Fibroblast of lung (primary cell): ENCODE measurements around the gene DDX27. TPM values are rescaled to one million over a fixed set of nuclear protein-coding genes. Genes with fewer than 3 reads are reported as not detected.
"Not testable (repeated sequence)": the region's sequence is repeated elsewhere in the genome, so short reads cannot be mapped to it uniquely, and the experiment has no call there.

Source experiments
- DNase-seq, 2 donors: peaks; one replicate each; pipeline versions ENCODE4 v3.0.0 to v3.0.0-alpha.2; 2010; ENCODE audit warnings: low read depth in 2 of 2
- H2AFZ ChIP-seq: 2 replicates; pipeline ENCODE4 v1.5.1; 2012; ENCODE audit warnings: low read length, control low read depth, inconsistent platforms
- H3K27ac ChIP-seq: 2 replicates; pipeline ENCODE4 v1.5.1; 2011; ENCODE audit warnings: low read length, control low read depth; ENCODE audit not compliant: insufficient read depth
- H3K27me3 ChIP-seq: 2 replicates; pipeline ENCODE4 v1.5.1; 2011; ENCODE audit warnings: mild to moderate bottlenecking, low read length; ENCODE audit not compliant: control insufficient read depth, insufficient read depth
- H3K36me3 ChIP-seq: 2 replicates; pipeline ENCODE4 v1.5.1; 2011; ENCODE audit warnings: low read length; ENCODE audit not compliant: control insufficient read depth, insufficient read depth
- H3K4me1 ChIP-seq: 2 replicates; pipeline ENCODE4 v1.5.1; 2011; ENCODE audit warnings: low read length; ENCODE audit not compliant: control insufficient read depth, insufficient read depth; ENCODE audit errors: extremely low read depth
- H3K4me2 ChIP-seq: 2 replicates; pipeline ENCODE4 v1.5.1; 2011; ENCODE audit warnings: low read length, control low read depth; ENCODE audit not compliant: insufficient read depth; ENCODE audit errors: extremely low read depth
- H3K4me3 ChIP-seq, 4 experiments: fragments of 200-600 bp in 1 of 4; sonication (generic) in 1 of 4; replicated peaks in 1 of 4; 2 replicates each; pipeline ENCODE4 v1.5.1; 2011 to 2016; ENCODE audit warnings: low read length in 4 of 4, low read depth in 3 of 4, mild to moderate bottlenecking in 3 of 4, control low read depth in 2 of 4, inconsistent platforms in 1 of 4, mixed read lengths in 1 of 4; ENCODE audit not compliant: insufficient read depth in 1 of 4; ENCODE audit errors: control extremely low read depth in 1 of 4
- H3K79me2 ChIP-seq: 2 replicates; pipeline ENCODE4 v1.5.1; 2012; ENCODE audit warnings: mild to moderate bottlenecking, low read length, inconsistent platforms; ENCODE audit not compliant: control insufficient read depth, insufficient read depth
- H3K9ac ChIP-seq: 2 replicates; pipeline ENCODE4 v1.5.1; 2011; ENCODE audit warnings: mild to moderate bottlenecking, low read length, control low read depth; ENCODE audit not compliant: insufficient read depth
- H3K9me3 ChIP-seq: 2 replicates; pipeline ENCODE4 v1.5.1; 2012; ENCODE audit warnings: low read depth, low read length; ENCODE audit not compliant: control insufficient read depth, insufficient read depth
- H4K20me1 ChIP-seq: 2 replicates; pipeline ENCODE4 v1.5.1; 2011; ENCODE audit warnings: low read length; ENCODE audit not compliant: control insufficient read depth, insufficient read depth; ENCODE audit errors: extremely low read depth
- EZH2 ChIP-seq: IDR thresholded peaks from 2 replicates; pipeline ENCODE4 v1.5.1; 2012; ENCODE audit warnings: low read length, control low read depth, mild to moderate bottlenecking; ENCODE audit errors: missing control alignments
- polyA plus RNA-seq, 2 donors: library from polyadenylated mRNA; depleted of rRNA in 1 of 2; stranded (reverse) in 1 of 2; unstranded in 1 of 2; fragments of >200 nt; gene quantifications; 2 replicates each; pipeline ENCODE4 v1.2.1, GENCODE V29; 2011 to 2012; ENCODE audit warnings: missing spikeins in 1 of 2
- total RNA-seq: library from RNA; depleted of rRNA; stranded (reverse); fragments of >200 nt; gene quantifications from 2 replicates; pipeline ENCODE4 v1.2.1, GENCODE V29; 2014
- TF ChIP-seq, protein P1 (sequence below), 2 donors: IDR thresholded peaks in 1 of 2; conservative IDR thresholded peaks in 1 of 2; 1 replicate in 1 of 2; 2 replicates in 1 of 2; pipeline ENCODE4 v1.5.1; 2011 to 2012; ENCODE audit warnings: low read length in 2 of 2, control low read depth in 1 of 2, inconsistent platforms in 1 of 2, low read depth in 1 of 2, mild to moderate bottlenecking in 1 of 2

Gene DDX27
- total and polyA plus RNA-seq, 2 donors (not counting 1 experiment from before 2014, with no cell fraction given), result 24.7 to 32.5 TPM

GRCh38 chr20:49179368-49180277 is 39.6 kb upstream of the DDX27 start:
- TF ChIP-seq, protein P1, sequence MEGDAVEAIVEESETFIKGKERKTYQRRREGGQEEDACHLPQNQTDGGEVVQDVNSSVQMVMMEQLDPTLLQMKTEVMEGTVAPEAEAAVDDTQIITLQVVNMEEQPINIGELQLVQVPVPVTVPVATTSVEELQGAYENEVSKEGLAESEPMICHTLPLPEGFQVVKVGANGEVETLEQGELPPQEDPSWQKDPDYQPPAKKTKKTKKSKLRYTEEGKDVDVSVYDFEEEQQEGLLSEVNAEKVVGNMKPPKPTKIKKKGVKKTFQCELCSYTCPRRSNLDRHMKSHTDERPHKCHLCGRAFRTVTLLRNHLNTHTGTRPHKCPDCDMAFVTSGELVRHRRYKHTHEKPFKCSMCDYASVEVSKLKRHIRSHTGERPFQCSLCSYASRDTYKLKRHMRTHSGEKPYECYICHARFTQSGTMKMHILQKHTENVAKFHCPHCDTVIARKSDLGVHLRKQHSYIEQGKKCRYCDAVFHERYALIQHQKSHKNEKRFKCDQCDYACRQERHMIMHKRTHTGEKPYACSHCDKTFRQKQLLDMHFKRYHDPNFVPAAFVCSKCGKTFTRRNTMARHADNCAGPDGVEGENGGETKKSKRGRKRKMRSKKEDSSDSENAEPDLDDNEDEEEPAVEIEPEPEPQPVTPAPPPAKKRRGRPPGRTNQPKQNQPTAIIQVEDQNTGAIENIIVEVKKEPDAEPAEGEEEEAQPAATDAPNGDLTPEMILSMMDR (conservative IDR thresholded peaks at IDR 0.05 in 1 of 2, IDR thresholded peaks at IDR 0.05 in 1 of 2; ENCODE audit: low read depth in 1 of 2, low read length in 2 of 2), result no peak
- no peak for TF ChIP-seq EZH2
- Histone ChIP-seq H3K9ac (no peak overlapping the region), H3K4me1 (peaks cover 2% of the 10 kb centered on the region), H3K4me2 (no peak overlapping the region), H3K27ac (no peak overlapping the region), H3K79me2 (peaks cover 67% of the 10 kb centered on the region), H3K9me3 (no peaks in the 10 kb centered on the region), H2AFZ (no peak overlapping the region), H3K36me3 (no peaks in the 10 kb centered on the region), H4K20me1 (peaks cover 5% of the 10 kb centered on the region), H3K4me3 (no peak overlapping the region), H3K27me3 (no peaks in the 10 kb centered on the region)
- no peak for DNase-seq

- H3K9ac ChIP-seq, result no peak overlapping the region
- TF ChIP-seq, protein P1 (conservative IDR thresholded peaks at IDR 0.05 in 1 of 2, IDR thresholded peaks at IDR 0.05 in 1 of 2; ENCODE audit: low read depth in 1 of 2, low read length in 2 of 2), result no peak
- no peak for TF ChIP-seq EZH2
- H3K79me2 ChIP-seq, result peaks cover 80% of the 10 kb centered on the region
- no peak overlapping the region for H3K4me3 ChIP-seq
- no peak overlapping the region for H2AFZ ChIP-seq
- no peak overlapping the region for H3K27ac ChIP-seq
- peaks cover 2% of the 10 kb centered on the region for H3K4me1 ChIP-seq
- peaks cover 5% of the 10 kb centered on the region for H4K20me1 ChIP-seq
- no peak for DNase-seq
- no peaks in the 10 kb centered on the region for H3K27me3 ChIP-seq
- no peak overlapping the region for H3K4me2 ChIP-seq
- H3K9me3 ChIP-seq, result no peaks in the 10 kb centered on the region
- no peaks in the 10 kb centered on the region for H3K36me3 ChIP-seq
Measured at GRCh38 chr20:49181265-49181877, 37.8 kb upstream of the DDX27 start.

DNA sequence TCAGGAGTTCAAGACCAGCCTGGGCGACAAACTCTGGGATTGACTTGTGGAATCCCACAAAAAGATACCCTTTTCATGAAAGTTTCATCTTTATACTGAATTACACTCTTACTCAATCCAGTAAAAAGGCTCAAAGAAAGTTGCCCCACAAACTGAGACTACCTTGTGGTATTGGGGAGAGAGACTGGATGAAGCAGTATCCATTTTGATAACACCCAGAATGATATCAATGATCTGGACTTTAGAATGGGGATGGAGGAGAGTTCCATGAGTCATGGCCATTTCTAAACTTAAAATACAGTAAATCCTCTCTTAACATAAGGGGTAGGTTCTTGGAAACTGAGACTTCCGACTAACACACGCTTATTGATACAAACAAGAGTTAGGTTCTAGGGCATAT is 35.8 kb upstream of the DDX27 start:
- H3K36me3 ChIP-seq, result no peaks in the 10 kb centered on the region
- H3K79me2 ChIP-seq, result peaks cover 82% of the 10 kb centered on the region
- H4K20me1 ChIP-seq, result peaks cover 5% of the 10 kb centered on the region
- no peak overlapping the region for H3K4me2 ChIP-seq
- H3K27ac ChIP-seq, result no peak overlapping the region
- H3K4me1 ChIP-seq, result peaks cover 2% of the 10 kb centered on the region
- no peak for DNase-seq
- H3K9ac ChIP-seq, result no peak overlapping the region
- no peak overlapping the region for H3K4me3 ChIP-seq
- no peak overlapping the region for H2AFZ ChIP-seq
- TF ChIP-seq, protein P1 (conservative IDR thresholded peaks at IDR 0.05 in 1 of 2, IDR thresholded peaks at IDR 0.05 in 1 of 2; ENCODE audit: low read depth in 1 of 2, low read length in 2 of 2), result no peak
- TF ChIP-seq EZH2, result no peak
- H3K27me3 ChIP-seq, result no peaks in the 10 kb centered on the region
- no peaks in the 10 kb centered on the region for H3K9me3 ChIP-seq

- H3K4me1 ChIP-seq, H2AFZ ChIP-seq, H3K4me3 ChIP-seq, H3K27ac ChIP-seq, DNase-seq, H3K9ac ChIP-seq, H3K36me3 ChIP-seq, H4K20me1 ChIP-seq, H3K27me3 ChIP-seq, H3K9me3 ChIP-seq, H3K4me2 ChIP-seq: not testable (repeated sequence)
- H3K79me2 ChIP-seq, result peaks cover 82% of the 10 kb centered on the region
Measured at GRCh38 chr20:49184084-49184501, 35.1 kb upstream of the DDX27 start.
